ENCODE measurements around the gene ERC2.

GRCh38 chr3:56389183-56389830 lies 79.0 kb downstream of the ERC2 start:
- no peak for TF ChIP-seq CTCF (conservative IDR thresholded peaks at IDR 0.05; ENCODE audit: low read depth, low read length)
- no peak for TF ChIP-seq EZH2 (IDR thresholded peaks at IDR 0.05; ENCODE audit: borderline replicate concordance, low read depth, low read length, poor library complexity, severe bottlenecking)

Data from A673 (cell line).